ENCODE data around the gene EMID1. TPM values are rescaled to one million over a fixed set of nuclear protein-coding genes. Genes with fewer than 3 reads are reported as not detected.

EMID1 gene
- total RNA-seq, 1 experiment from 2014 or later, result 5.4 TPM

DNA sequence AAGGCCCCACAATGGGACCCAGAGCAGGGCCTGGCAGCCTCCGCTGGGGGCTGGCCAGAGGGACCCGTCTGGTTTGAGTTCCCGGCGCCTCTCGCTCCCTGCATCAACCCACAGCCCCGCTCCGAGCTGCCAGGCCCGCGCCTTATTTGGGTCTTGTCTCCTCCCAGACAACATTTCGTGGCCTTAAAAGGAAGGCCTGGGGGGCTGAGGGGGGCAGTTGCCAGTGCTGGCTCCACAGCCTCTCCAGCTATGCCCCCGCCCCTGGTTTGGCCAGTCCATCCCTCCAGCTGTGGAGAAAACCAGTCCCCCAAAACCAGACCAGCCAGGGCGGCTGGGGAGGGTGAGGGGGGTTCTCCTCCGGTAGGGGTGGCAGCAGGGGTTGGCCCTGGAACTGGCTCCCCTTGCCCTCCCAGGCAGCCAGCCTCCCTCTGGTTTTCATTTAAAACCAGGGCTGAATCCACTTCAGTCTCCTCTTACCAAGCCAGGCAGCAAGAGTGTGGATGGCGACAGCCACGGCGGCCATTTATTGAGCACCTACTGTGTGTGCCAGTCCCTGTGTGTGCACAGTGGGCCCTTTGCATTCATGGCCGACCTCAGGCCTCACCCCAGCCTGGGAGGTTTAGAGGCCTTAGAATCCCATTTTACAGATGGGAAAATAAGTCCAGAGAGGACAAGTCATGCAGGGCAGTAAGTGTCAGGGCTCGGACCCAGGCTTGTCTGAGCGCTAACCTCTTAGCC, 18.6 kb downstream of the EMID1 start:
- H3K27me3 ChIP-seq (ENCODE audit: insufficient read depth, low read length), result no peaks in the 10 kb centered on the region
- H2BK5ac ChIP-seq (ENCODE audit: insufficient read length, low read length), result no peak overlapping the region
- no peak overlapping the region for H4K8ac ChIP-seq (replicated peaks; ENCODE audit: insufficient read length, low read depth, low read length)
- H3K9me3 Mint-ChIP-seq, result no peaks in the 10 kb centered on the region; a peak in 1 of 5 replicates
- no peak overlapping the region for H2AFZ ChIP-seq (ENCODE audit: low read length)
- H3K4me1 ChIP-seq (ENCODE audit: insufficient read depth, low read length), result peaks cover 3% of the 10 kb centered on the region; the same call in 1 of the 2 replicates
- TF ChIP-seq CTCF (conservative IDR thresholded peaks at IDR 0.05), result no peak
- H3K27me3 Mint-ChIP-seq (ENCODE audit: low read depth), result peaks cover 3% of the 10 kb centered on the region; the same call in 1 of the 2 replicates
- no peak overlapping the region for H3T11ph ChIP-seq (ENCODE audit: low read length)
- no peak overlapping the region for H3K18ac ChIP-seq (ENCODE audit: insufficient read length, low read depth, low read length)
- no peak for DNase-seq
- H3K9me3 ChIP-seq (ENCODE audit: control insufficient read depth, low read depth, low read length), result no peaks in the 10 kb centered on the region
- WGBS (ENCODE audit: extremely low coverage, insufficient read length, low lambda C conversion rate), result no CpG with 5 or more reads among the region's 19 CpGs
- H3K4me3 Mint-ChIP-seq, result no peak overlapping the region
- no peak overlapping the region for H4K5ac ChIP-seq (ENCODE audit: insufficient read length, low read depth, low read length)
- H3K4me1 Mint-ChIP-seq, result peaks cover 12 to 19% of the 10 kb centered on the region in 2 experiments
- H2BK20ac ChIP-seq (ENCODE audit: low read depth, low read length, poor library complexity, severe bottlenecking), result no peak overlapping the region
- no peaks in the 10 kb centered on the region for H3K36me3 Mint-ChIP-seq (ENCODE audit: insufficient read depth in 1 of 3, low read depth in 3 of 3)
- H2BK15ac ChIP-seq (ENCODE audit: low read depth, low read length), result no peak overlapping the region
- H3K9ac ChIP-seq (ENCODE audit: extremely low read depth, insufficient read length, low read length), result no peak overlapping the region
- no peak overlapping the region for H3K4me2 ChIP-seq (ENCODE audit: insufficient read depth, insufficient read length, low read length)
- H4K91ac ChIP-seq (ENCODE audit: insufficient read length, low read depth, low read length), result no peak overlapping the region
- H3K79me2 ChIP-seq (ENCODE audit: insufficient read depth, low read length), result no peaks in the 10 kb centered on the region
- H3K4ac ChIP-seq (ENCODE audit: low read depth, low read length), result no peak overlapping the region
- no peak overlapping the region for H3K27ac ChIP-seq (ENCODE audit: insufficient read length, low read depth, low read length)
- H2BK12ac ChIP-seq (ENCODE audit: insufficient read length, low read depth, low read length), result no peak overlapping the region
- no peaks in the 10 kb centered on the region for H4K20me1 ChIP-seq (ENCODE audit: control insufficient read depth, insufficient read depth, insufficient read length)
- H3K79me1 ChIP-seq (ENCODE audit: insufficient read depth, low read depth, low read length, poor library complexity, severe bottlenecking), result no peaks in the 10 kb centered on the region
- no peak overlapping the region for H3K14ac ChIP-seq (ENCODE audit: insufficient read depth, low read length)
- H3K27ac Mint-ChIP-seq, result no peak overlapping the region
- H3K23me2 ChIP-seq (ENCODE audit: insufficient read length, low read depth, low read length, poor library complexity, severe bottlenecking), result no peaks in the 10 kb centered on the region
- no peak overlapping the region for H2AK5ac ChIP-seq (ENCODE audit: insufficient read length, low read length)
- H3K56ac ChIP-seq (ENCODE audit: insufficient read length, low read depth, low read length), result no peak overlapping the region
- no peak overlapping the region for H3K23ac ChIP-seq (ENCODE audit: insufficient read length, low read depth, low read length)
- H2BK120ac ChIP-seq (ENCODE audit: low read depth, low read length, poor library complexity, severe bottlenecking), result no peak overlapping the region

Measured in H9 (cell line).